ENCODE measurements around the gene TDRD10. TPM values are rescaled to one million over a fixed set of nuclear protein-coding genes. Genes with fewer than 3 reads are reported as not detected.

The TDRD10 gene
- total and polyA plus RNA-seq, 2 of the 8 experiments (the other 6 are each of a cell fraction or from before 2014, with no cell fraction given): 0.15 to 0.27 TPM

DNA sequence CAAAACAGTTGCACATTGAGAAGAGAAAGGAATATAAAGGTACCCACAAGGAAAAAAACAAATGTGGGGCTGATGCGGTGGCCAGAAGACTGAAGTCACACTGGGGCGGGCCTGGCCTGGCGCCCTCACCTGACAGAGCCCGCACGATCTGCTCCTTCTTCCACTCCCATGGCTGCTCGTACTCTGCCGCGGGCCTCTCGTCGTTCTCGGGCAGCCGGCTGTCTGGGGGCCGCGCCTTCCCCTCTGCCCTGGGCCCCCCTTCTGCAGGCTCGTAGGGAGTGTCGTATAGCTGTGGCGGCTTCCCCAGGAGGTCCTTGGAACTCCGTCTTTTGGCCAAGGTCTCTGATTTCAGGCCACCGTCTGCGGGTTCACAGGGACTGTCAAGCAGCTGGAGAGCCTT, 13.1 kb upstream of the TDRD10 start:
- Histone ChIP-seq H3K9ac (replicated peaks in 1 of 4; ENCODE audit: extremely low read depth in 1 of 4, low read depth in 3 of 4, low read length in 3 of 4) (no peak overlapping the region), H4K5ac (ENCODE audit: insufficient read length, low read depth, low read length) (no peak overlapping the region), H3K27me3 (replicated peaks in 1 of 4; ENCODE audit: control insufficient read depth in 3 of 4, extremely low read depth in 1 of 4, insufficient read depth in 3 of 4, low read length in 3 of 4) (no peaks in the 10 kb centered on the region), H3K4me3 (ENCODE audit: extremely low read depth in 1 of 4, insufficient read depth in 2 of 4, low read depth in 3 of 4, low read length in 4 of 4) (no peak overlapping the region), H2BK12ac (ENCODE audit: low read depth, low read length) (no peak overlapping the region), H3K9me3 (ENCODE audit: insufficient read depth in 2 of 2, low read depth in 1 of 2, low read length in 1 of 2) (no peaks in the 10 kb centered on the region), H3K14ac (ENCODE audit: insufficient read length) (no peak overlapping the region), H3K27ac (ENCODE audit: low read depth, low read length) (no peak overlapping the region), H3K18ac (ENCODE audit: extremely low read depth, low read length) (no peak overlapping the region), H2BK20ac (ENCODE audit: low read length) (no peak overlapping the region), H2BK120ac (replicated peaks; ENCODE audit: low read depth, low read length) (no peak overlapping the region), H3K79me1 (ENCODE audit: low read depth, low read length) (no peaks in the 10 kb centered on the region), H2BK15ac (ENCODE audit: low read length) (no peak overlapping the region), H3K4me1 (replicated peaks in 1 of 4; ENCODE audit: control insufficient read depth in 3 of 4, insufficient read depth in 4 of 4, low read length in 3 of 4) (peaks cover 0 to 4% (median 1%) of the 10 kb centered on the region in 4 experiments; a peak in 2 of 7 replicates), H3K56ac (replicated peaks; ENCODE audit: insufficient read length, low read depth, low read length) (no peak overlapping the region), H4K20me1 (replicated peaks in 1 of 2; ENCODE audit: control insufficient read depth in 1 of 2, insufficient read depth in 2 of 2, low read length in 2 of 2) (no peaks in the 10 kb centered on the region), H4K8ac (ENCODE audit: extremely low read depth, insufficient read depth, low read length) (no peak overlapping the region), H3K23ac (ENCODE audit: insufficient read length) (no peak overlapping the region), H3K4me2 (ENCODE audit: insufficient read depth in 1 of 2, low read depth in 2 of 2, low read length in 2 of 2) (no peak overlapping the region), H2AFZ (ENCODE audit: low read length) (no peak overlapping the region), H3K23me2 (ENCODE audit: low read depth, low read length) (no peaks in the 10 kb centered on the region), H2AK5ac (ENCODE audit: low read depth, low read length) (no peak overlapping the region), H3K36me3 (ENCODE audit: control insufficient read depth in 2 of 4, insufficient read depth in 4 of 4, low read length in 3 of 4) (no peaks in the 10 kb centered on the region), H2BK5ac (ENCODE audit: low read depth, low read length) (no peak overlapping the region), H3K79me2 (ENCODE audit: control insufficient read depth in 1 of 2, insufficient read depth in 2 of 2, low read length in 2 of 2) (no peaks in the 10 kb centered on the region), H4K91ac (replicated peaks; ENCODE audit: insufficient read length, low read length) (no peak overlapping the region), H3K4ac (replicated peaks; ENCODE audit: insufficient read length, low read depth, low read length) (no peak overlapping the region)
- POLR2A ChIA-PET (ENCODE audit: partially characterized antibody): interaction anchor here (1.0 kb wide), 1 partner anchor 11 kb away, joined by 3 read pairs; no protein-coding TSS in a partner anchor
- CTCF ChIA-PET (ENCODE audit: partially characterized antibody): interaction anchor here (0.7 to 3.5 kb wide), 6 partner anchors 9 to 86 kb away, joined by 3 to 25 read pairs (median 4); no protein-coding TSS in a partner anchor
- 74% methylated on average over 12 of the region's 20 CpGs; no CpG with 5 or more reads in 1 of the 2 experiments for WGBS, 2 experiments (ENCODE audit: extremely low coverage in 1 of 2, insufficient coverage in 1 of 2, insufficient read length in 1 of 2, insufficient replicate concordance in 2 of 2, low coverage in 1 of 2, low lambda C conversion rate in 2 of 2, missing lambda C conversion rate in 1 of 2)
- DNase-seq (ENCODE audit: low read depth in 1 of 2, low spot score in 2 of 2): no peak
- no peak for FAIRE-seq
- TF ChIP-seq BRCA1 (IDR thresholded peaks at IDR 0.05; ENCODE audit: low read depth, low read length) (no peak), MAFK (IDR thresholded peaks at IDR 0.05; ENCODE audit: low read depth, low read length) (no peak), CTCF (IDR thresholded peaks at IDR 0.05; ENCODE audit: control extremely low read depth in 1 of 3, insufficient read depth in 1 of 3, low read depth in 1 of 3, low read length in 3 of 3) (no peak), FOSL1 (IDR thresholded peaks at IDR 0.05; ENCODE audit: insufficient read depth, low read depth, low read length) (no peak), RAD21 (IDR thresholded peaks at IDR 0.05 in 1 of 2, conservative IDR thresholded peaks at IDR 0.05 in 1 of 2; ENCODE audit: low read depth in 2 of 2, low read length in 2 of 2) (no peak), SP1 (IDR thresholded peaks at IDR 0.05; ENCODE audit: low read depth, low read length) (no peak), CBX8 (IDR thresholded peaks at IDR 0.05; ENCODE audit: borderline replicate concordance, low read depth, low read length) (no peak), KDM5A (IDR thresholded peaks at IDR 0.05; ENCODE audit: low read length) (no peak), ZNF274 (IDR thresholded peaks at IDR 0.05; ENCODE audit: borderline replicate concordance, extremely low read depth, low read length) (no peak), SP2 (IDR thresholded peaks at IDR 0.05; ENCODE audit: low read length) (no peak)
- TF ChIP-seq, protein P1, sequence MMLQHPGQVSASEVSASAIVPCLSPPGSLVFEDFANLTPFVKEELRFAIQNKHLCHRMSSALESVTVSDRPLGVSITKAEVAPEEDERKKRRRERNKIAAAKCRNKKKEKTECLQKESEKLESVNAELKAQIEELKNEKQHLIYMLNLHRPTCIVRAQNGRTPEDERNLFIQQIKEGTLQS (IDR thresholded peaks at IDR 0.05; ENCODE audit: insufficient read depth, low read depth, low read length): no peak

Data from H1 (cell line).